ENCODE data around the gene EIF3I. TPM values are rescaled to one million over a fixed set of nuclear protein-coding genes. Genes with fewer than 3 reads are reported as not detected.

Gene EIF3I
- total and polyA plus RNA-seq, 5 donors from 2014 or later = 123 to 216 (median 192) TPM

DNA sequence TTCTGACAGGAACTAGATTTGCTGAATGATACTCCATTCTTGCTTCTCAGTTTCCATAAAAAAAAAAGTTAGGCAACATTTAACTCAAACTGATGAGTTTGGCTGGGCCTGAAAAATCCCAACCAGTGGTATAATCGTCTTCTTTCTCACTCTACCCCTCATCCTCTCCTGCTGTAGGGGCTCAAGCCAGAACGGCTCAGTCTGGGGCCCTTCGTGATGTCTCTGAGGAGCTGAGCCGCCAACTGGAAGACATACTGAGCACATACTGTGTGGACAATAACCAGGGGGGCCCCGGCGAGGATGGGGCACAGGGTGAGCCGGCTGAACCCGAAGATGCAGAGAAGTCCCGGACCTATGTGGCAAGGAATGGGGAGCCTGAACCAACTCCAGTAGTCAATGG, 41.1 kb upstream of the EIF3I start:
- Mint-ChIP-seq H3K4me3 (peak overlapping the region; percentile 85 to 100 (median 92)), H3K27ac (peak overlapping the region; percentile 74 to 91 (median 90)), H3K4me1 (peaks cover 14 to 60% (median 40%) of the 10 kb centered on the region in 4 donors), H3K27me3 (no peaks in the 10 kb centered on the region), H3K36me3 (peaks cover 24% of the 10 kb centered on the region), H3K9me3 (peaks cover 0 to 1% (median 0%) of the 10 kb centered on the region in 7 donors)
- peaks cover 48% of the 10 kb centered on the region for H3K4me1 ChIP-seq (ENCODE audit: control insufficient read depth, insufficient read depth, low read length, poor library complexity, severe bottlenecking)
- ATAC-seq (ENCODE audit: low read depth in 2 of 2) (no peak), DNase-seq (no peak)
- H3K9me3 ChIP-seq (ENCODE audit: control insufficient read depth in 2 of 2, low read length in 2 of 2) = no peaks in the 10 kb centered on the region
- peak overlapping the region; percentile 82 for H3K4me3 ChIP-seq (ENCODE audit: low read depth, low read length)
- no peaks in the 10 kb centered on the region for H3K27me3 ChIP-seq (ENCODE audit: control insufficient read depth, insufficient read depth, low read length)
- H3K36me3 ChIP-seq (ENCODE audit: control insufficient read depth, insufficient read depth, low read length) = peaks cover 22% of the 10 kb centered on the region
- H3K27ac ChIP-seq (ENCODE audit: insufficient read depth, low read length, poor library complexity, severe bottlenecking) = peak overlapping the region; percentile 85

DNA sequence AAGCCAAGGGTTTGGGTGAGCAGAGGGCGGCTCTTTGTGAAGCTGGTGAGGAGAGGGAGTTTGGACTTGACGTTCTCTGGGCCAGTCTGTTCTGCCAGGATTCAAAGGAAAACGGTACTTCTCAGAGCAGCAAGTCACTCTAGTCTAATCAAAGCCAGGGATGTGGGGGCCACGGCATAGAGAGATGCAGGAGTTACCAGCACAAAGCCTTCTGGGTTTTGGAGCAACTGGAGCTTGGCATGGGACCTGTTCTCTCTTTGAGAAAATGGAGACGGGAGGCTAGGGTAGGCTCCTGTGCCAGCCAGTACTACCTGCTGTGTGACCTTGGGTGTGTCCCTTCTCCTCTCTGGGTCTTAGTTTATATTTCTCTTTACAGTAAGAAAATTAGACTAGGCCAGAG, 40.6 kb upstream of the EIF3I start:
- Histone ChIP-seq H3K9me3 (ENCODE audit: control insufficient read depth in 2 of 2, low read length in 2 of 2) (no peaks in the 10 kb centered on the region), H3K4me3 (ENCODE audit: low read depth, low read length) (no peak overlapping the region), H3K4me1 (ENCODE audit: control insufficient read depth, insufficient read depth, low read length, poor library complexity, severe bottlenecking) (peaks cover 48% of the 10 kb centered on the region), H3K27me3 (ENCODE audit: control insufficient read depth, insufficient read depth, low read length) (no peaks in the 10 kb centered on the region), H3K27ac (ENCODE audit: insufficient read depth, low read length, poor library complexity, severe bottlenecking) (peak overlapping the region; percentile 47), H3K36me3 (ENCODE audit: control insufficient read depth, insufficient read depth, low read length) (peaks cover 27% of the 10 kb centered on the region)
- peak overlapping the region; percentile 74 to 91 (median 90) for H3K27ac Mint-ChIP-seq
- DNase-seq (no peak), ATAC-seq (ENCODE audit: low read depth in 2 of 2) (no peak)
- H3K4me1 Mint-ChIP-seq = peaks cover 17 to 65% (median 45%) of the 10 kb centered on the region in 4 donors
- peaks cover 0 to 1% (median 0%) of the 10 kb centered on the region in 7 donors for H3K9me3 Mint-ChIP-seq
- no peaks in the 10 kb centered on the region for H3K27me3 Mint-ChIP-seq
- H3K4me3 Mint-ChIP-seq = peak overlapping the region; percentile 85 to 100 (median 92)
- peaks cover 29% of the 10 kb centered on the region for H3K36me3 Mint-ChIP-seq

DNA sequence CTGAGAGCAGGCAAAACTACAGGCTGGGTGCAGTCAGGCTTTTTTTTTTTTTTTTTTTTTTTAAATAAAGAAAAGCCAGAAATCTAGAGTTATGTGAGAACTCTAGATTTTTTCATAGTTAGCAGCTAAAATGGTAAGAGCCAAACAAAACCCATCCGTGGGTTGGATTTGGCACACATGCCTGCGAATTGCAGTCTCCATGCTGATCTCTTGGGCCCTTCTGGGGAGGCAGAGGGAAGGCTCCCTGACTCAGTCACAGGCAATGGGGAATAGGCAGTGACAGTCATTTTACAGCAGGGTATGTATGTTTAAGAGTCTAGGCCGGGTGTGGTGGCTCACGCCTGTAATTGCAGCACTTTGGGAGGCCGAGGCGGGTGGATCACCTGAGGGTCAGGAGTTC, 40.1 kb upstream of the EIF3I start:
- DNase-seq = no peak
- no peak overlapping the region for H3K4me3 ChIP-seq (ENCODE audit: low read depth, low read length)
- Mint-ChIP-seq H3K36me3 (peaks cover 31% of the 10 kb centered on the region), H3K27me3 (no peaks in the 10 kb centered on the region), H3K9me3 (peaks cover 0 to 1% (median 0%) of the 10 kb centered on the region in 7 donors), H3K4me3 (peak overlapping the region; percentile 58 to 100 (median 68)), H3K4me1 (peaks cover 17 to 66% (median 48%) of the 10 kb centered on the region in 4 donors), H3K27ac (peak overlapping the region in 2 of 3 donors; percentile 55 to 90)
- no peaks in the 10 kb centered on the region for H3K9me3 ChIP-seq (ENCODE audit: control insufficient read depth in 2 of 2, low read length in 2 of 2)
- H3K27ac ChIP-seq (ENCODE audit: insufficient read depth, low read length, poor library complexity, severe bottlenecking) = peak overlapping the region; percentile 47
- peaks cover 30% of the 10 kb centered on the region for H3K36me3 ChIP-seq (ENCODE audit: control insufficient read depth, insufficient read depth, low read length)
- H3K27me3 ChIP-seq (ENCODE audit: control insufficient read depth, insufficient read depth, low read length) = no peaks in the 10 kb centered on the region
- ATAC-seq (ENCODE audit: low read depth in 2 of 2) = no peak
- peaks cover 48% of the 10 kb centered on the region for H3K4me1 ChIP-seq (ENCODE audit: control insufficient read depth, insufficient read depth, low read length, poor library complexity, severe bottlenecking)

DNA sequence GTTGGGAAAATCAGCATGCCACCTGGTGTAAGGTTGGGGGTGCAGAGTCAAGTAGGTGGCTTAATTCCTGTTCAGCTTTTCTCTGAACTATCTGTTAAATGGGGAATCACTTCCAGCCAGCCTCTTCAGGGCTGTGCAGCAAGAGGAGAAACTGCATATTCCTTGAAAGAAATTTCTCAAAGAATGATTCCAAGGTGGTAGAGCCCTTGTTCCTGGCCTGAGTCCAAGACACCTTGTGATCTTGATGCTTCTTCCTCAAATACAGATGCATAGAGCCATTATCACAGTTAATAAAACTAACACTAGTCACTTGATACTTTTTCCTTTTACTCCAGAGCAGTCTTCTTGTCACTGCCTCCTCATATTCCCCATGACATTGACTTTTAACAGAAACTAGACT, 37.6 kb upstream of the EIF3I start:
- H3K27ac ChIP-seq (ENCODE audit: insufficient read depth, low read length, poor library complexity, severe bottlenecking) = no peak overlapping the region
- peak overlapping the region in 3 of 4 donors; percentile 7 to 80 (median 38) for H3K4me3 Mint-ChIP-seq
- no peaks in the 10 kb centered on the region for H3K27me3 ChIP-seq (ENCODE audit: control insufficient read depth, insufficient read depth, low read length)
- ATAC-seq (ENCODE audit: low read depth in 2 of 2) (no peak), DNase-seq (no peak)
- H3K9me3 ChIP-seq (ENCODE audit: control insufficient read depth in 2 of 2, low read length in 2 of 2) = no peaks in the 10 kb centered on the region
- H3K4me1 Mint-ChIP-seq = peaks cover 17 to 59% (median 46%) of the 10 kb centered on the region in 4 donors
- peaks cover 38% of the 10 kb centered on the region for H3K4me1 ChIP-seq (ENCODE audit: control insufficient read depth, insufficient read depth, low read length, poor library complexity, severe bottlenecking)
- H3K36me3 Mint-ChIP-seq = peaks cover 51% of the 10 kb centered on the region
- H3K27ac Mint-ChIP-seq = peak overlapping the region in 1 of 3 donors; percentile 34
- H3K36me3 ChIP-seq (ENCODE audit: control insufficient read depth, insufficient read depth, low read length) = peaks cover 53% of the 10 kb centered on the region
- no peak overlapping the region for H3K4me3 ChIP-seq (ENCODE audit: low read depth, low read length)
- H3K9me3 Mint-ChIP-seq = peaks cover 0 to under 1% (median 0%) of the 10 kb centered on the region in 7 donors
- H3K27me3 Mint-ChIP-seq = no peaks in the 10 kb centered on the region

DNA sequence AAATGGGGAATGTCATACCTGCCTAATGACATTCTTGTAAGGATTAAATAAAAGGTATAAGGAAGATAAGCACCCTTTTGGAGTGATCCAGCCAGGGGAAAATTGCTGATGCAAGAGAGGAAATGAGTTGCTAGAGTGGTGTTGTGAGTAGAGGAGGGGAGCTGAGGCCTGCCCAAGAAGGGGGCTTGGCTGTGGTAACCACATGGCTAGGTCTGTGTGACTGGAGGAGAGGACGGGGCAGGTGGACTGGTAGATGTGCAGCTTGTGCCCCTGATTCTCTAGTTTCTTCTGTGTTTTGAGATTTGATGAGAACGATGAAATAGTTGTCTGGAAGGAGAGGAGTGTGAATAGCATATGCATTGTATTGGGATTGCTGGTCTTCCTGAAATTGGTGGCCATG, 36.1 kb upstream of the EIF3I start:
- peaks cover 54% of the 10 kb centered on the region for H3K36me3 Mint-ChIP-seq
- Histone ChIP-seq H3K27ac (ENCODE audit: insufficient read depth, low read length, poor library complexity, severe bottlenecking) (no peak overlapping the region), H3K36me3 (ENCODE audit: control insufficient read depth, insufficient read depth, low read length) (peaks cover 67% of the 10 kb centered on the region), H3K4me1 (ENCODE audit: control insufficient read depth, insufficient read depth, low read length, poor library complexity, severe bottlenecking) (peaks cover 26% of the 10 kb centered on the region), H3K9me3 (ENCODE audit: control insufficient read depth in 2 of 2, low read length in 2 of 2) (no peaks in the 10 kb centered on the region), H3K27me3 (ENCODE audit: control insufficient read depth, insufficient read depth, low read length) (no peaks in the 10 kb centered on the region), H3K4me3 (ENCODE audit: low read depth, low read length) (no peak overlapping the region)
- no peak for ATAC-seq (ENCODE audit: low read depth in 2 of 2)
- H3K4me3 Mint-ChIP-seq = no peak overlapping the region
- no peaks in the 10 kb centered on the region for H3K27me3 Mint-ChIP-seq
- DNase-seq = no peak
- no peaks in the 10 kb centered on the region for H3K9me3 Mint-ChIP-seq
- H3K4me1 Mint-ChIP-seq = peaks cover 11 to 49% (median 40%) of the 10 kb centered on the region in 4 donors
- peak overlapping the region in 2 of 3 donors; percentile 37 to 61 for H3K27ac Mint-ChIP-seq

DNA sequence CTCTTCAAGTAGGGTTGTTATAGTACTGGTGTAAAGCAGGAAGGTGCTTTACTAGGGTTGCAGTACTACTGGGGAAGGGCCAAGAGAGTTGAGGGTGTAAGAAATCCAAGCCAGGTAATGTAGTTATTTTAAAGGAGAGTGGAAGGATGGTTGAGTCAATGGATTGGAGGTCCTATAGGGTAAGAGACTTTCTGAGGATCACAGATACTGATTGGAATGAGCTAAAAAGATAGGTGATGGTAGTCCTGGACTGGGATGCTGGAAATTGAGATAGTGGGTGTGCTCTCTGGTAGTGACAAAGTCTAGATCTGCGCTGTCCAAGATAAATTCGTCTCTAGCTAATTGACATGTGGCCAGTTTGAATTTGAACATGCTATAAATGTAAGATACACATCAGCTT, 35.7 kb upstream of the EIF3I start:
- Mint-ChIP-seq H3K9me3 (no peaks in the 10 kb centered on the region), H3K4me1 (peaks cover 7 to 49% (median 36%) of the 10 kb centered on the region in 4 donors), H3K36me3 (peaks cover 58% of the 10 kb centered on the region), H3K4me3 (peak overlapping the region in 1 of 4 donors; percentile 10), H3K27ac (peak overlapping the region in 1 of 3 donors; percentile 61), H3K27me3 (no peaks in the 10 kb centered on the region)
- DNase-seq (no peak), ATAC-seq (ENCODE audit: low read depth in 2 of 2) (no peak)
- peaks cover 22% of the 10 kb centered on the region for H3K4me1 ChIP-seq (ENCODE audit: control insufficient read depth, insufficient read depth, low read length, poor library complexity, severe bottlenecking)
- no peak overlapping the region for H3K27ac ChIP-seq (ENCODE audit: insufficient read depth, low read length, poor library complexity, severe bottlenecking)
- peaks cover 70% of the 10 kb centered on the region for H3K36me3 ChIP-seq (ENCODE audit: control insufficient read depth, insufficient read depth, low read length)
- no peaks in the 10 kb centered on the region for H3K27me3 ChIP-seq (ENCODE audit: control insufficient read depth, insufficient read depth, low read length)
- no peak overlapping the region for H3K4me3 ChIP-seq (ENCODE audit: low read depth, low read length)
- H3K9me3 ChIP-seq (ENCODE audit: control insufficient read depth in 2 of 2, low read length in 2 of 2) = no peaks in the 10 kb centered on the region

DNA sequence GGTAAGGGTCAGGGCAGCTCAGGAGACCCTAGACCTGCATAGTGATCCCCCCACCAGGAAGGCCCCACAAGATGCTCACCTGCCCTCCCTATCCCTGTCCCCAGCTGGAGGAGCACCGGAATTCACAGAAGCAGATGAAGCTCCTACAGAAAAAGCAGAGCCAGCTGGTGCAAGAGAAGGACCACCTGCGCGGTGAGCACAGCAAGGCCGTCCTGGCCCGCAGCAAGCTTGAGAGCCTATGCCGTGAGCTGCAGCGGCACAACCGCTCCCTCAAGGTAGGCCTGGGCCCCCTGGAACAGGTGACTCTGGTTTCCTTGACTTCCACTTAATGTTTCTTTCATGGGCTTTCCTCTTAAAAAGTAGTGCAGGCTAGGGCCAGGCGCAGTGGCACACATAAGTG, 34.4 kb upstream of the EIF3I start:
- Mint-ChIP-seq H3K27ac (no peak overlapping the region), H3K27me3 (no peaks in the 10 kb centered on the region), H3K9me3 (no peaks in the 10 kb centered on the region), H3K4me1 (peaks cover 7 to 37% (median 29%) of the 10 kb centered on the region in 4 donors), H3K36me3 (peaks cover 64% of the 10 kb centered on the region), H3K4me3 (no peak overlapping the region)
- Histone ChIP-seq H3K4me1 (ENCODE audit: control insufficient read depth, insufficient read depth, low read length, poor library complexity, severe bottlenecking) (peaks cover 10% of the 10 kb centered on the region), H3K36me3 (ENCODE audit: control insufficient read depth, insufficient read depth, low read length) (peaks cover 78% of the 10 kb centered on the region), H3K4me3 (ENCODE audit: low read depth, low read length) (no peak overlapping the region), H3K9me3 (ENCODE audit: control insufficient read depth in 2 of 2, low read length in 2 of 2) (no peaks in the 10 kb centered on the region), H3K27me3 (ENCODE audit: control insufficient read depth, insufficient read depth, low read length) (no peaks in the 10 kb centered on the region), H3K27ac (ENCODE audit: insufficient read depth, low read length, poor library complexity, severe bottlenecking) (no peak overlapping the region)
- DNase-seq (no peak), ATAC-seq (ENCODE audit: low read depth in 2 of 2) (no peak)
